Memory B cell (primary cell): Measurements from ENCODE around the gene GUCY1A2.

Source experiments
- ATAC-seq: fragments of 150-1000 bp; cut with Tn5 transposase; 2 replicates; pipeline ENCODE4 v1.10.0; 2021; ENCODE audit warnings: low read depth, mild to moderate bottlenecking, moderate library complexity
- DNase-seq, 2 donors: peaks; one replicate each; pipeline ENCODE4 v3.0.0; 2022; ENCODE audit warnings: low spot score in 2 of 2
- H3K27ac Mint-ChIP-seq: one replicate; pipeline ENCODE4 v1.8.0; 2022; ENCODE audit warnings: mild to moderate bottlenecking, moderate library complexity, mixed read lengths
- H3K27me3 Mint-ChIP-seq: one replicate; pipeline ENCODE4 v1.8.0; 2022; ENCODE audit warnings: mixed read lengths
- H3K36me3 Mint-ChIP-seq: one replicate; pipeline ENCODE4 v1.8.0; 2022; ENCODE audit warnings: mild to moderate bottlenecking, mixed read lengths
- H3K4me1 Mint-ChIP-seq: one replicate; pipeline ENCODE4 v1.8.0; 2022; ENCODE audit warnings: mixed read lengths
- H3K4me3 Mint-ChIP-seq: one replicate; pipeline ENCODE4 v1.8.0; 2022; ENCODE audit warnings: mild to moderate bottlenecking, moderate library complexity, mixed read lengths
- H3K9me3 Mint-ChIP-seq: one replicate; pipeline ENCODE4 v1.8.0; 2022; ENCODE audit warnings: mixed read lengths

GUCY1A2 gene

GRCh38 chr11:106988151-106989077 is 29.9 kb downstream of the GUCY1A2 start:
- Mint-ChIP-seq H3K4me1 (no peaks in the 10 kb centered on the region), H3K36me3 (no peaks in the 10 kb centered on the region), H3K9me3 (peaks cover 3% of the 10 kb centered on the region), H3K27me3 (no peaks in the 10 kb centered on the region), H3K4me3 (no peak overlapping the region), H3K27ac (no peak overlapping the region)
- DNase-seq = no peak
- ATAC-seq = no peak

GRCh38 chr11:106986673-106987072 is 31.6 kb downstream of the GUCY1A2 start:
- ATAC-seq (no peak), DNase-seq (no peak)
- no peak overlapping the region for H3K27ac Mint-ChIP-seq
- no peaks in the 10 kb centered on the region for H3K27me3 Mint-ChIP-seq
- H3K4me3 Mint-ChIP-seq = no peak overlapping the region
- H3K4me1 Mint-ChIP-seq = no peaks in the 10 kb centered on the region
- no peaks in the 10 kb centered on the region for H3K9me3 Mint-ChIP-seq
- no peaks in the 10 kb centered on the region for H3K36me3 Mint-ChIP-seq

- H3K4me1 Mint-ChIP-seq = no peaks in the 10 kb centered on the region
- no peak overlapping the region for H3K4me3 Mint-ChIP-seq
- no peaks in the 10 kb centered on the region for H3K27me3 Mint-ChIP-seq
- no peak overlapping the region for H3K27ac Mint-ChIP-seq
- H3K36me3 Mint-ChIP-seq = no peaks in the 10 kb centered on the region
- no peaks in the 10 kb centered on the region for H3K9me3 Mint-ChIP-seq
- DNase-seq = no peak
- no peak for ATAC-seq
Observed at GRCh38 chr11:106986261-106986660, 32.0 kb downstream of the GUCY1A2 start.

- no peak overlapping the region for H3K27ac Mint-ChIP-seq
- H3K27me3 Mint-ChIP-seq = no peaks in the 10 kb centered on the region
- H3K4me3 Mint-ChIP-seq = no peak overlapping the region
- H3K36me3 Mint-ChIP-seq = no peaks in the 10 kb centered on the region
- H3K9me3 Mint-ChIP-seq = no peaks in the 10 kb centered on the region
- no peak for ATAC-seq
- DNase-seq = no peak
- no peaks in the 10 kb centered on the region for H3K4me1 Mint-ChIP-seq
Observed at GRCh38 chr11:106983991-106984390, 34.3 kb downstream of the GUCY1A2 start.

- Mint-ChIP-seq H3K27me3 (no peaks in the 10 kb centered on the region), H3K4me3 (no peak overlapping the region), H3K9me3 (no peaks in the 10 kb centered on the region), H3K36me3 (no peaks in the 10 kb centered on the region), H3K27ac (no peak overlapping the region), H3K4me1 (no peaks in the 10 kb centered on the region)
- DNase-seq = no peak
- no peak for ATAC-seq
Observed at GRCh38 chr11:106983261-106983660, 35.0 kb downstream of the GUCY1A2 start.

- Mint-ChIP-seq H3K36me3 (no peaks in the 10 kb centered on the region), H3K4me1 (no peaks in the 10 kb centered on the region), H3K27ac (no peak overlapping the region), H3K9me3 (peaks cover 3% of the 10 kb centered on the region), H3K27me3 (no peaks in the 10 kb centered on the region), H3K4me3 (no peak overlapping the region)
- DNase-seq (no peak), ATAC-seq (no peak)
Observed at GRCh38 chr11:106974831-106975230, 43.4 kb downstream of the GUCY1A2 start.

GRCh38 chr11:106971864-106972263 is 46.4 kb downstream of the GUCY1A2 start:
- Mint-ChIP-seq H3K27me3 (no peaks in the 10 kb centered on the region), H3K27ac (no peak overlapping the region)
- ATAC-seq = no peak

GRCh38 chr11:106969644-106970355 is 48.5 kb downstream of the GUCY1A2 start:
- peaks cover 2% of the 10 kb centered on the region for H3K9me3 Mint-ChIP-seq
- no peak for DNase-seq

More at GRCh38 chr11:106971864-106972263, 46.4 kb downstream of the GUCY1A2 start:
- DNase-seq = no peak
- Mint-ChIP-seq H3K9me3 (peaks cover 3% of the 10 kb centered on the region), H3K36me3 (no peaks in the 10 kb centered on the region), H3K4me3 (no peak overlapping the region), H3K4me1 (no peaks in the 10 kb centered on the region)

GRCh38 chr11:106962995-106963394 is 55.3 kb downstream of the GUCY1A2 start:
- no peak for ATAC-seq
- Mint-ChIP-seq H3K4me3 (no peak overlapping the region), H3K4me1 (no peaks in the 10 kb centered on the region), H3K27ac (no peak overlapping the region), H3K36me3 (no peaks in the 10 kb centered on the region), H3K9me3 (no peaks in the 10 kb centered on the region), H3K27me3 (no peaks in the 10 kb centered on the region)
- DNase-seq = no peak

More at GRCh38 chr11:106969644-106970355, 48.5 kb downstream of the GUCY1A2 start:
- Mint-ChIP-seq H3K4me3 (no peak overlapping the region), H3K27ac (no peak overlapping the region), H3K36me3 (no peaks in the 10 kb centered on the region), H3K27me3 (no peaks in the 10 kb centered on the region), H3K4me1 (no peaks in the 10 kb centered on the region)
- no peak for ATAC-seq

GRCh38 chr11:106961518-106961917 is 56.8 kb downstream of the GUCY1A2 start:
- DNase-seq = no peak
- Mint-ChIP-seq H3K27ac (no peak overlapping the region), H3K4me3 (no peak overlapping the region), H3K36me3 (no peaks in the 10 kb centered on the region), H3K9me3 (no peaks in the 10 kb centered on the region), H3K27me3 (no peaks in the 10 kb centered on the region), H3K4me1 (no peaks in the 10 kb centered on the region)
- no peak for ATAC-seq

GRCh38 chr11:106961048-106961447 is 57.2 kb downstream of the GUCY1A2 start:
- ATAC-seq (no peak), DNase-seq (no peak)
- no peaks in the 10 kb centered on the region for H3K9me3 Mint-ChIP-seq
- H3K36me3 Mint-ChIP-seq = no peaks in the 10 kb centered on the region
- H3K4me3 Mint-ChIP-seq = no peak overlapping the region
- H3K27me3 Mint-ChIP-seq = no peaks in the 10 kb centered on the region
- H3K27ac Mint-ChIP-seq = no peak overlapping the region
- H3K4me1 Mint-ChIP-seq = no peaks in the 10 kb centered on the region

GRCh38 chr11:106959800-106960199 is 58.5 kb downstream of the GUCY1A2 start:
- H3K27me3 Mint-ChIP-seq = no peaks in the 10 kb centered on the region
- no peak overlapping the region for H3K27ac Mint-ChIP-seq

GRCh38 chr11:106959386-106959785 is 58.9 kb downstream of the GUCY1A2 start:
- Mint-ChIP-seq H3K36me3 (no peaks in the 10 kb centered on the region), H3K4me3 (no peak overlapping the region), H3K9me3 (peaks cover 2% of the 10 kb centered on the region), H3K4me1 (no peaks in the 10 kb centered on the region), H3K27me3 (no peaks in the 10 kb centered on the region), H3K27ac (no peak overlapping the region)
- DNase-seq (no peak), ATAC-seq (no peak)

More at GRCh38 chr11:106959800-106960199, 58.5 kb downstream of the GUCY1A2 start:
- ATAC-seq = no peak
- H3K4me1 Mint-ChIP-seq = no peaks in the 10 kb centered on the region
- H3K36me3 Mint-ChIP-seq = no peaks in the 10 kb centered on the region
- H3K4me3 Mint-ChIP-seq = no peak overlapping the region
- H3K9me3 Mint-ChIP-seq = no peaks in the 10 kb centered on the region
- DNase-seq = no peak

- peaks cover 2% of the 10 kb centered on the region for H3K9me3 Mint-ChIP-seq
- H3K27me3 Mint-ChIP-seq = no peaks in the 10 kb centered on the region
- H3K27ac Mint-ChIP-seq = no peak overlapping the region
- DNase-seq = no peak
- H3K4me1 Mint-ChIP-seq = no peaks in the 10 kb centered on the region
- H3K4me3 Mint-ChIP-seq = no peak overlapping the region
- no peak for ATAC-seq
- no peaks in the 10 kb centered on the region for H3K36me3 Mint-ChIP-seq
Observed at GRCh38 chr11:106958517-106959248, 59.6 kb downstream of the GUCY1A2 start.
